Measurements from ENCODE around the gene SMC1B.
"Not testable (repeated sequence)": the region's sequence is repeated elsewhere in the genome, so short reads cannot be mapped to it uniquely, and the experiment has no call there.

Gene SMC1B

GRCh38 chr22:45332001-45332400 lies 81.4 kb downstream of the SMC1B start:
- no peak for TF ChIP-seq CTCF (IDR thresholded peaks at IDR 0.05; ENCODE audit: unreplicated experiment in 3 of 3)
- H3K4me1 Mint-ChIP-seq, result peaks cover 26% of the 10 kb centered on the region
- no peaks in the 10 kb centered on the region for H3K9me3 Mint-ChIP-seq
- peaks cover 6% of the 10 kb centered on the region for H3K27me3 Mint-ChIP-seq (ENCODE audit: low read depth)
- H3K27ac Mint-ChIP-seq, result no peak overlapping the region
- H3K36me3 Mint-ChIP-seq (ENCODE audit: low read depth), result peaks cover 65% of the 10 kb centered on the region
- H3K4me3 Mint-ChIP-seq, result no peak overlapping the region

- Mint-ChIP-seq H3K27ac (no peak overlapping the region), H3K9me3 (no peaks in the 10 kb centered on the region), H3K4me3 (no peak overlapping the region), H3K4me1 (peaks cover 21% of the 10 kb centered on the region), H3K36me3 (ENCODE audit: low read depth) (peaks cover 60% of the 10 kb centered on the region), H3K27me3 (ENCODE audit: low read depth) (peaks cover 6% of the 10 kb centered on the region)
- no peak for TF ChIP-seq CTCF (IDR thresholded peaks at IDR 0.05; ENCODE audit: unreplicated experiment in 3 of 3)
Observed at GRCh38 chr22:45331486-45331885, 81.9 kb downstream of the SMC1B start.

GRCh38 chr22:45330548-45330947 lies 82.9 kb downstream of the SMC1B start:
- Mint-ChIP-seq H3K9me3 (no peaks in the 10 kb centered on the region), H3K4me3 (no peak overlapping the region), H3K4me1 (peaks cover 12% of the 10 kb centered on the region), H3K36me3 (ENCODE audit: low read depth) (peaks cover 61% of the 10 kb centered on the region), H3K27me3 (ENCODE audit: low read depth) (peaks cover 6% of the 10 kb centered on the region), H3K27ac (no peak overlapping the region)
- no peak for TF ChIP-seq CTCF (IDR thresholded peaks at IDR 0.05; ENCODE audit: unreplicated experiment in 3 of 3)

- Mint-ChIP-seq H3K27ac (peak overlapping the region in 1 of 3 experiments; percentile 33), H3K9me3 (no peaks in the 10 kb centered on the region), H3K4me3 (no peak overlapping the region), H3K27me3 (ENCODE audit: low read depth) (peaks cover 6% of the 10 kb centered on the region), H3K4me1 (peaks cover 7% of the 10 kb centered on the region), H3K36me3 (ENCODE audit: low read depth) (peaks cover 61% of the 10 kb centered on the region)
- no peak for TF ChIP-seq CTCF (IDR thresholded peaks at IDR 0.05; ENCODE audit: unreplicated experiment in 3 of 3)
Observed at GRCh38 chr22:45329530-45329936, 83.9 kb downstream of the SMC1B start.

GRCh38 chr22:45328822-45329529 lies 84.4 kb downstream of the SMC1B start:
- no peak for TF ChIP-seq CTCF (IDR thresholded peaks at IDR 0.05; ENCODE audit: unreplicated experiment in 3 of 3)
- H3K9me3 Mint-ChIP-seq, result no peaks in the 10 kb centered on the region

GRCh38 chr22:45328261-45328660 lies 85.1 kb downstream of the SMC1B start:
- not testable (repeated sequence) for H3K27ac Mint-ChIP-seq; H3K4me3 Mint-ChIP-seq; H3K9me3 Mint-ChIP-seq; H3K4me1 Mint-ChIP-seq; H3K27me3 Mint-ChIP-seq (ENCODE audit: low read depth)
- peaks cover 64% of the 10 kb centered on the region for H3K36me3 Mint-ChIP-seq (ENCODE audit: low read depth)

More at GRCh38 chr22:45328822-45329529, 84.4 kb downstream of the SMC1B start:
- Mint-ChIP-seq H3K4me3 (no peak overlapping the region), H3K27me3 (ENCODE audit: low read depth) (peaks cover 6% of the 10 kb centered on the region), H3K27ac (peak overlapping the region in 2 of 3 experiments; percentile 29 to 33), H3K36me3 (ENCODE audit: low read depth) (peaks cover 58% of the 10 kb centered on the region), H3K4me1 (peaks cover 7% of the 10 kb centered on the region)
